GM18909 (cell line): ENCODE measurements around the gene KIAA0753.

Experiments
- ATAC-seq: cut with Tn5 transposase; IDR thresholded peaks from one replicate; pipeline ENCODE4 v1.9.1; 2021; ENCODE audit warnings: mild to moderate bottlenecking; ENCODE audit not compliant: unreplicated experiment, poor library complexity

Gene KIAA0753

DNA sequence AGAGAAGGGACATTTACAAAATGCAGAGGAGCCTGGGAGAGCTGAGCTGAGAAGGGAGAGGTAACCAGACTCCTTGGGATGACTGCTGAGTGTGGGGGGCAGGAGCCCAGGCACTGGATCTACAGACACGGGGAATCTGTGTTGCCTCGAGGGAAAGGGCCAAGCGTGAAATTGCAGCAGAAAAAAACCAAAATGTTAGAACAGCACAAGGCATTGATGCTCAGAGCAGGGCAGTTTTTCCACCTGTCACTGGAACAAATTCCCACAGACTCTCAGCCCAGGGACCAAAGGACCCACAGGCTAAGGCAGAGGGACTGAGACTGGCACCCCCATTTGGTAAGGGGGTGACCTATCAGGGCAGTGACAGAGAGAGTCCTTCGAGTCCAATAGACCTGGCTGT lies 86.2 kb downstream of the KIAA0753 start:
- no peak for ATAC-seq

DNA sequence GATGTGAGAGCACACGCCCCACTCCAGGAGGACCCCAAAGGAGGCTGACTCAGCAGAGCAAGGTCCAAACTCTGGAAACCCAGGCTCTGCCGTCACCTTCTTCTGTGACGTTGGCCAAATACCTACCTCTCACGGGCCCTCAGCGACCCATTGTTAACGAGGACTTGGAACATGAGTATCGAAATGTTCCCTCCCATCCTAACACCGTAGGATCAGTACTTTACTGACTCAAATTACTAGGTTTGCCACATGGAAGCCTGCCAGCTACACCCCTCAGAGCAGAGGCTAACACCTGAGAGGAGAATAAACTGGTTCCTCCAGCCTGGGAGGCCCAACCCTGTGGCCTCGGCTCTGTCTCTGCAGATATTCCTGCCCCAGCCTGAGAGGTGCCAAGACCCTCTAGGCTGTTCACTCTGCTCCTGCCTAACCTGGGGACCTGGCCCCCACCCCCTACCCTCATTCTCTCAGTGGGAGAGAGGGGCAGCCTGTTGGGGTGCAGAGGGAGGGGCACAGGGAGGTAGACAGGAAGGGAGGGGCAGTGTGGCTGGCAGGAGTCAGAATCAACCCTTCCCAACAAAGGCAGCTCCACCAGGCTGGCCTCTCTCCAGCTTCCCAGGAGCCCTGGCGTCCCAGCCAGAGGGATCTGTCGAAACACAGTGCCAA lies 88.5 kb downstream of the KIAA0753 start:
- no peak for ATAC-seq

DNA sequence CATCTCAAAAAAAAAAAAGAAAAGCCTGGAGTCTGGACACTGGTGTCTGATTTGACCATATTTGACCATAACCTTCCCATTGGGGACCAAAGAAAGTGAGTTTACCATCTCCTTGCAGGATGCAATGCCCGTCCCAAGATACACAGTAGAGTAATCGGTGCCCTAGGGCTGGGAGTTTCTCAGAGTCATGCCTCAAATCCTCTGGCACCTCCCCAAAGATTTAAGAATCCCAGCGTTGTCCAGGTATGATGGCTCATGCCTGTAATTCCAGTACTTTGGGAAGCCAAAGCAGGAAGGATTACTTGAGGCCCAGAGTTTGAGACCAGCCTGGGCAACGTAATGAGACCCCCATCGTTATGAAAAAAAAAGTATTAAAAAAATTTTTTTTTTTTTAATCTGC lies 89.2 kb downstream of the KIAA0753 start:
- ATAC-seq = no peak

DNA sequence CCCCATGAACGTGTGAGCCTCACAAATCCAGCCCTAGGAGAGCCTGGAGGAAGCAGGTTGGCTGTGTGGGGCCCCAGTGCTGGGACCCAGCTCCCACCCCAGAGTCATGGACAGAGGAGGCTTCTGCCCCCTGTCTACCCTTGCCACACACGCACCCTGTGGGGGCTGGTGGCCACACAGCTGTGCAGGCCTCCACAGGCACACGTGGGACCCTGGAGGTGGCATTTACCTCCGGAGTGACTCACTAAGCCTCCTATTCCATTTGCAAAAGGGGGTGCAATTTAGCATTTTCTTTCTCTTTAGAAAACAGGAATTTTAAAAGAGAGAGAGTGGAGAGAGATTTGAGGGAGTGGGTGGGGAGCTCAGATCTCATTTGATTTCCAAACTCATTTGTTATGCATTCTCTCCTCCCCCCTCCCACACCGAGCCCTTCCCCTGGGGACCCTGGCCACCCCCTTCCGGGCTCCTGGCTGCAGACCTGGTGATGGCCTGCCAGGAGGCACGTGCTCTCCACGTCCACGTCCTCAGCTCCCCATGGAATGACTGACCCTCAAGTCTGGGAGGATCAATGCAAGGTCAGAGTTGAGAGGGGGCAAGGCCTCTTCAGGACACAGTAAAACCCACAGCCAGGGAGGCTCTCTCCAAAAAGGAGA lies 91.0 kb downstream of the KIAA0753 start:
- no peak for ATAC-seq

DNA sequence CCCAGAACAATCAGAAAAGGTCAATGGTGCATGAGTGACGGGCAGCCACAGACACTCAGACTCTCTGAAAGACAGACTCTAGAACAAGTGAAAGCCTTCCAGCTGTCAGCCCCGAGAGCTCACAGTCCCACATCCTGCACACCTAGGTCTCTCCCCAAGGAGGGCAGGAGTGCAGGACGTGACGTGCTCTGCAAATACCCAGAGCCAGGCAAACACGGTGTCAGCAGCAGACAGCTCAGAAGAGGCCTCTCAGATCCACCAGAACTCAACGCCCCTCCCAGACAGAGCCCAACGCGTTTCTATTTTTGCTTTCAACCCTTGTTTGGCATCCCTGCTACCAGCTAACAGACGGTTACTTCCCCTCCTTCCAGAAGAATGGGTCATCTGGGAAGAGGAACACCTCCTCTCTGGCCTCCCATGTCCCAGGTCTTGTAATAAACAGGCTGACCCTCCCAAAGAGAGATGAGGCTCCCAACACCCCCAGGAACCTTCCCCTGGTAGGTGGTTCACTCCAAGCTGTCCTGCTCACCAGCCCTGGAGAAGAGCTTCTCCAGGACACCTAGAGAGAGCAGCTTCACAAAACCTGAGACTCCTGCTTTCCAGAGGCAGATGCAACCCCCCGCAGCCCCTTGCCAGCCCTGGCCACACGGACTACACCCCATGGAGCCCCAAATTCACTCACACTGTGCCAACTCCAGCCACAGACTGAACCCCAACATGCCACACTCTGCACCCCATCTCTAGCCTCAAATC lies 91.8 kb downstream of the KIAA0753 start:
- ATAC-seq = no peak

DNA sequence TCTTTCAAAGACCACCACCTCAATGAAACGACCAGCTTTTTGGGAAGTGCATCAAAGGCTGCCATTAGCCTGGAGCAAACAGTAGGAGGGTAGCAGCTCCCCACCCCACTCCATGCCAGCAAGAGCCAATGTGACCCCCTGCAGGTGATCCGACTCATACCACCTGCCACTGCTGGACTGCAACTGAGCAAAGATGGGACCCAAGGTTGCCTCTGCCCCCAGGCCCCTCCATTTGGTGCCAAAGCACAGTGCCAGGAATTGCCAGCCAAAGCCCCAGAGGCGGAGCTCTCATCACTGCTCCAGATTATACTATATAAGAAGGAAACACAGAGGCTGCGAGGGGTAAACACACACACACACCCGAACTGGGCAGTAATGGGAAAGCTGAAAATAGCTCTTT lies 92.5 kb downstream of the KIAA0753 start:
- ATAC-seq = no peak

DNA sequence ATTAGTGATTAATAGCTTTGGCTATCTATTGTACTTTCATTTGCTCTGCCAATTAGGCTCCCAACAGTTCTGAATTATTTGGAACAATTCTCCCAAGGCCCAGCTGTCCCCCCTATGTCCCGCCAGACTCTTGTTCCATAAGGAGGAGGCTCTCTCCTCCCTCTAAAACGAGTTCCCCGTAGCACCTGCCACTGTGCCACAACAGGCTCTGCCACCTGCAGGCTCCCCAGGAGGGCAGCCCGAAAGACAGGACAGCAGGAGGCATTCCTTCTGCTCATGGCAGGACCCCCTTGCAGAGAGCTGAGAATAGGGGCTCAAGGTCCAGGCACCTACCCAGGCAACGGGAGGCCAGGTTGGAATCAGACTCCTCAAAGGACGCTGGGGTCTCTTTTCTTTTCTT lies 93.2 kb downstream of the KIAA0753 start:
- no peak for ATAC-seq

DNA sequence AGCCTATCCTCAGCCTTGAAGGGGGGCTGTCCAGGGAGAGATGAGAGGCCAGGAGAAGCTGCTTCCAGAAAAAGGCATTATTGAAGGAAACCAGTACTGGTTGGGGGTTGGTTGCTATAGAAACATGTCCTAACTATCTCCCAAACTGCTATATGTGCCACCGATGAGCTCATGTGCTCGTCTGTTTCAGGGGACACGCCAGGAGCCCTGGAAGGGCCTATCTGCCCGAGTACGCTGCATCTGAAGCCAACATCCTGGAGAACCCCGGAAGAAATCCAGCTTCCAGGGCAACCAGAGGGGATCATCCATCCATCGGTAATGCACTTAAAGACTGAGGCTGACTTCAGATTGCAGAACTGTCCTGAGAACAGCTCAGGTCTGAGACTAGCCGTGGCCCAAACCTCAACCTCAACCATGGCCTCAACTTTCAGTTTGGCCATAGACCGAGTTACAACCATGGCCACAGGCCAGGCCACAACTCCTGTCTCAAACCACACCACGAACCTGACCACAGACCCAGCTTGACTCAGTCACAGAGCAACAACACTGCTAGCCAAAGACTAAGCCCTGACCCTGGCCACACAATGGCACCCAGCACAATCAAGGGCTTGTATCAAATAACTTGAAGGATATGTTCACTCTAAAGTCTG lies 94.3 kb downstream of the KIAA0753 start:
- ATAC-seq = no peak

DNA sequence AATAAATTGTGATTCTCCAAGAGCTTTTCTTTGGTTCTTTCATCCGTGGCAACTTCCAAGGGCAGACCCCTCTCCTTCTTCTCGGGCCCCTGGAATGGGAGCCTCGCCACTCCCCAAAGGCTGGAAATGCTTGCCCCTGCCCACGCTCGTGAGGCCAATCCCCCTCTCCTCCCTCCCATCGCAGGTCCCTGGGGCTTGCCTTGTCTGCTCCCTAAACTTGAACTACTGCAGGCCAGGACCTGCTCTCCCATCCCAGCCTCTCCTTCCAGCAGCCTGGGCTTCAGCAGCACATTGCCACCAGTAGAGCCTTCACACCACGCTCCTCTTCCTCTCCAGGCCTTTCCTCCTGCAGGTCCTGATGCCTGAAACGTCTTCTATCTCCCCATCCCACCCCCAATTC lies 95.2 kb downstream of the KIAA0753 start:
- ATAC-seq = no peak

DNA sequence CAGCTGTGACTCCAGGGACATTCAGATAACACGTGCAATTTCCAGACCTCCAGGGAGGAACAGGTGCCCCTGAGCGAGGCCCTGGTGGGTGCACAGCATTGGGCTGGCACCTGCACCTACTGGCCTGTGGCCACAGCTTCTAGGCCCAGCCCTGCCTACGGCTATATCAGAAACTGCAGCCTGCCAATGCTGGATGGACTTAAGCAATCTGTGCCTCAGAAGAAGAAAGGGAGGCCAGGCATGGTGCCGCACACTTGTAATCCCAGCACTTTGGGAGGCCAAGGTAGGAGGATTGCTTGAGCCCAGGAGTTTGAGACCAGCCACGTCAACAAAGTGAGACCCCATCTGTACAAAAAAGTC lies 96.5 kb downstream of the KIAA0753 start:
- ATAC-seq = no peak

DNA sequence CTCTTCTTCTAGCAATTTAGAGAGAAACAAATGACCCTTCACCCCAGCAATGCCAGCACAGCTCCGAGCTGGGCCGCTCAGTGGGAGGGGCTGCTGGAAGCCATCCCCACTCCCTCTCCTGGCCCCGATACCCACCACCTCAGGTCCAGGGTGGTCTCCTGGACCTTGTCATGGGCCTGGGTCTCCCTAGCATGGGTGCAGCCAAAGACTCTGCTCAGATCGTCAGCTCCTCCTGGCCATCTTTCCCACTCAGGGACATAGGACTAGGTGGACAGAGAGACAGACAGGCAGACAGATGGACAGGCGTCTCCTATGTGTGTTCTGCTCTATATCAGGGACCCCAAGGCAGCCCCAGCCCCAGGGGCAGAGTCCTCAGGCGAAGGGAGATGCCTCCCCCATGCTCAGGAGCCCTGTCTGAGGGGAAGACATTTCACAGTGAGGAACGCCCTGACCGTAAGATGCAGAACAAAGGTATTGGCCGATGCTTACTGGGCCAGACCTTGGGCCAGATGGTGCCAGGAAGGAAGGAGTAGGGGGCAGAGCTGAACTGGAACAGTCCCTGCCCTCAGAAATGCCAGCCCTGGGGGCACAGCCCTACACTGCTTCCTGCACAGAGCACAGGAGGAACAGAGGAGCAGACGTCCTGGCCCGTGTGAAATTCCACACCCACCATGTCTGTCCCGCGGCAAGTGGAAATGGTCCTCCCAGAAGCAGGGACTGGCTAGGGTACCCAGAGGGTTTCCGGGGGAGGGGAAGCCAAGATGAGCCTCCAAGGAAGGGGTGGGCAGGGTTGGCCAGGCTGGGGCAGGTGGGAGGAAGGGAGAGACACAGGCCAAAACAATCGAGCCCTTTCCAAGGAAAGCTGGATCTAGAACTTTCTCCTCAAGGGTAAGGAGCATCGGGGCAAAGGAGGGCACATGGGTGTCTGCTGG lies 97.2 kb downstream of the KIAA0753 start:
- no peak for ATAC-seq

DNA sequence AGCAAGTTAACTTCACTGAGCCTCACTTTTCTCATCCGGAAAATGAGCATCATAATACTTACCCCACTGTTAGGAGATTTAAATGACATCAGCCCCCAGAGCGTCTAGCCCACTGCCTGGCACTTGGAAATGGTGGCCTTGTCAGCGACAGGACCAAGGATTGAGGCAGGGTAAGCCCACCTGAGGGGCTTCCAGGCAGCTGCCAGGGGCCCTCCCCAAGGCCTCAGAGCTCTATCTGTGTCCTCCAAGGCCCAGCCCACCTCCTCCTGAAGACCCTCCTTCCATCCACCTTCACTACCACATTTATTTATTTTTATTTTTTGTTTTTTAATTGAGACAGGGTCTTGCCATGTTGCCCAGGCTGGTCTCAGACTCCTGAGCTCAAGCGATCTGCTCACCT lies 97.9 kb downstream of the KIAA0753 start:
- no peak for ATAC-seq

DNA sequence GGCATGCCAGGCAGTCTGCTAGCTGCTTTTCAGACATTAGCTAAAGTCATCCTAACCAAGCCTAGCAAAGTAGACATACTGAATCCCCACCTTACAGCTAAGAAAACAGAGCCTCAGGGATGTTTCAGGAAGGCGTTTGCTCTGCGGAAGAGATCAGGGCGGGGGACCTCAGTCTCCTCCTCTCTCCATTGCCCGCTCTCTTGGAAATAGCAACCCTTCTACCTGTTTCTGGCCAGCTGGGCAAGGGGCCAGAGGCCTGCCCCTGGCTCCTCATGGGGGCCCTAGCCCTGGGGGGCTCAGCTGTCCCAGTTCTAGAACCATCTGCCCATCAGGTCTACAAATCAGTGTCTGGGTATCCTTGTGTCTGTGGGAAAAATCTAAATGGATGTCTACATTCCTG lies 98.6 kb downstream of the KIAA0753 start:
- no peak for ATAC-seq

DNA sequence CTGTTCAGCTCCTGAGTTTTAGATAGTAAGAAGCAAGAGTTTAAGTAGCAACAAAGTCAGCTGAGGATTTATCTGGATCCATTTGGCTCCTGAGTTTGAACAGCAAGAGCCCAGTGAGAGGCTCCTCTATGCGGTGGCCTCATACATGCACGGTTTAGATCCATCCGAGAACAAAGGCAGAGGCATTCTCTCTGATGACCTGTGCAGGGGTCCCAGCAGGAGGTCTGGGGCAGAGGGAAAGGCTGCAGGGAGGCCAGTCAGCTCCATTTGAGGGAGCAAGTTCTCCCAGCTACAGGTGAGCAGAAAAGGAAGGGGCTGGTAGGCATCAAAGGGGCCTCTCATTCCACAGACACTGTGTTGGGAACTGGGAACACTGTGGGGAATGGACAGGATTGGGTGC lies 100.6 kb downstream of the KIAA0753 start:
- ATAC-seq = no peak

DNA sequence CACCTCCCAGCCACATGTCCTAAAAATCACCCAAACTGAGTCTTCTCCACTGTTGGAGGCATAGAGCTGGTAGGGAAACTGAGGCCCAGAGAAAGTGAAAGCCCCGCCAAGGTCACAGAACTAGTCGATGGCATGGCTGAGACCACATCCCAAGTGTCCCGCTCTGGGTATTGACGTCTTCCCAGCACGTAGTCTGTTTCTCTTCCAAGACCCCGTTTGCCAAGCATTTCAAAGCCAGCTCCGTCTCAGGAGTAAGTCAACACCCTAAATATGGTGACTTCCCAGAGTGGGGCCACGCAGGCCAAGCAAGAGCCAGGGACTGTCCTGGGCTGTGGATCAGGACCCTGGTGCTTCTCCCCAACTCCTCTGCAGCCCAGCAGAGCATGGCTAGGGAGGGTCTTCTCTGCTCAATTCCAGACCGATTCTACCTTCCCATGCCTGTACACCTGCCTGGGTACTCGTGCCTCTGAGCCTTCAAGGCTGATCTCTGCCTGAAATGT lies 103.9 kb downstream of the KIAA0753 start:
- ATAC-seq = no peak

DNA sequence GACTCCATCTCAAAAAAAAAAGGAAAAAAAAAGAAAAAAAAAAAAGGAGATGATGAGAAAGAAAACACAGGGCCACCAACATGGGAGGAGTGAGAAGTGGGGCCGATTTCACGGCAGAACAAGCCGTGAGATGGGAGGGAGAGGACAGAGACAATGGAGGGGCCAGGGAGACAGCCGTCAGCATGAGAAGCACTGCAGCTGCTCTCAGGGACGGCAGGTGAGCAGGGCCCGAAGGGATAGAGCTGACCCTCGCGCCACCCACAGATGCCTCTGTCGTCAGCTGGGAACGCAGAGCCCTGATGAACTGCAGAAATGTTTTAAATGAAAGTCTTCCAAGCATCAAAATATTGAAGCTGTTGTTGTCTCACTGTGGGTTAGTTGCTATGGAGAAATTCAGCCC lies 104.5 kb downstream of the KIAA0753 start:
- no peak for ATAC-seq

DNA sequence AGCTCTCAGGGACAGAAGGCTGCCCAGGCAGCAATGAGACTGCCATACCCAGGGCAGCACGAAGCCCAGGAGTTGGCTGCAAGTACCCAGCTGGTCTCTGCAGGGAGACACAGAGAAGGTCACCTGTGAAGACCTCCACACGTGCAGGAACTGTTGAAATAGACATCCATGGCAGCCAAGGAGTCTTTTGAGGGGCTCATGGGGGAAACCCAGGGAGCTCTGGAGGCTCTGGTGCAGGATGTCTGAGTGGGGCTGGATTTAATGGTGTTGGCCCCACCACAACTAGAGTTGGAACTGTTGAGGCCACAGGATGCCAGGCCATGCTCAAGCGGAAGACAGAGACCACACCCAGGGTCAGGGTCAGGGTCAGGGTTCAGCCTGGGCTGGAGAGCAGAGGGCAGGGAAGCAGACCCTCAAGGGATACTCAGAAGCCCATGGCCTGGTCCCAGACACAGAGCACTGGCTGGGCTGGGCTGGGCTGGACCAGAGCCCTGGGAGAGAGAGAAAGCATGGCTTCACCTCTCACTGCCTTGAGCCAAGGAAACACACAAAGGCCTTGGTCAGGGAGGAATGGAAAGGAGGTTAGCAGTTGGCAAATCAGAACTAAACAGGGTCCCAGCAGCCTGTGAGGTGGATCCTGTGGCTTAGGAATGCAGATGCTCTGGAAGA lies 105.5 kb downstream of the KIAA0753 start:
- ATAC-seq = no peak

DNA sequence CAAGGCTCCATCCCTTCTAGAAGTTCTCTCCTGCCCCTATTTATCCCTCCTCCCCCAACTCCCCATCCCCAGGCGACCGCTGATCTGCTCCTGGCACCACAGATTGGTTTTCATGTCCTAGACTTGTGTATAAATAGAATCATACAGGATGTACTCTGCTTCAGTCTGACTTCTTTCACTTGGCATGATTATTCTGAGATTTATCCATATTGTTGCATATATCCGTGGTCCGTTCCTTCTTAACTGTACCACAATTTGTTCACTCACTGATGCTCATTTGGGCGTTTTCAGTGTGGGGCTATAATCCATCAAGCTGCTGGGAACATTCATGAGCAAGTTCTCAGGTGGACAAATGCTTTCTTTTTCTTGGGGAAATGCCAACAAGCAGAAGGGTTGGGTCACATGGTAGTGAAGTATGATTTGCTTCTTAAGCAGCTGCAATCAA lies 108.0 kb downstream of the KIAA0753 start:
- no peak for ATAC-seq

DNA sequence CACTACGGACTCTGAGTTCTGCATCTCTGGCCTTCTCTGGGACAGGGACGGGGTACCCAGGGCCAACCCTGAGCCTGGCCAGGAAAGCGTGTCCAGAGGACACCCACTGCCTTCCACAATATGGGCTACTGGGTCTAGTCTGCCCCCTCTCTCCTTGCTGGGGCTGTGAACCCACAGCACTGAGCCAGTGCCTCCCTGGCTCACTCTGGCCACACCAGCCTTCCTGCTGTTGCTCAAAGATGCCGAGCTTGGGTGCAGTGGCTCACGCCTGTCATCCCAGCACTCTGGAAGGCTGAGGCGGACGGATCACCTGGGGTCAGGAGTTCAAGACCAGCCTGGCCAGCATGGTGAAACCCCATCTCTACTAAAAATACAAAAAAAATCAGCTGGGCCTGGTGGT lies 108.9 kb downstream of the KIAA0753 start:
- no peak for ATAC-seq
